Umbilical cord (tissue), 2 donors: ENCODE results near the gene BBS7. TPM values are rescaled to one million over a fixed set of nuclear protein-coding genes. Genes with fewer than 3 reads are reported as not detected.
A peak's percentile ranks its signal among the peaks of the same experiment; 100 is the strongest.

Experiments
- DNase-seq: peaks from one replicate; pipeline ENCODE4 v3.0.0-alpha.2; 2015; ENCODE audit warnings: low spot score
- total RNA-seq: library from RNA; depleted of rRNA; stranded (reverse); fragments of >200 nt; gene quantifications from one replicate; pipeline ENCODE4 v1.2.3, GENCODE V29; 2014; ENCODE audit warnings: low replicate concordance; ENCODE audit not compliant: insufficient read depth

BBS7 gene
- total RNA-seq, 1 donor from 2014 or later: 25.0 TPM

DNA sequence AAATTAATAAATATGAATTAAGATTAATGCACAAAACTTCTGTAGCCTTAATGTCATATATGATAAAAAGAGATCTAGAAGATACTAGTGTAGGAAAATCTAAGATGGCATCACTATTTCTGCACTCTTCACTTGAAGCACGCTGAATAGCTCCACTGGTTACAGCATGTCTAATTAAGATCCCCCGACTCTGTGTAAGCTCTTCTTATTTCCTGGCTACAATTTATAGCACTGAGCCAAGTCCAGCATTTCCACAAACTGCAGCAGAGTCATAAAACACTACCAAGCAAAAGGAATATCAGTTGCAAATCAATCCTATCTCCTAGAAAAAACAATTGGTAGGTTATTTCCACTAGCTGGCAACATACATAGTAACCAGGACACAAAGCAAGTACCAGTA lies 45.3 kb downstream of the BBS7 start:
- no peak for DNase-seq

DNA sequence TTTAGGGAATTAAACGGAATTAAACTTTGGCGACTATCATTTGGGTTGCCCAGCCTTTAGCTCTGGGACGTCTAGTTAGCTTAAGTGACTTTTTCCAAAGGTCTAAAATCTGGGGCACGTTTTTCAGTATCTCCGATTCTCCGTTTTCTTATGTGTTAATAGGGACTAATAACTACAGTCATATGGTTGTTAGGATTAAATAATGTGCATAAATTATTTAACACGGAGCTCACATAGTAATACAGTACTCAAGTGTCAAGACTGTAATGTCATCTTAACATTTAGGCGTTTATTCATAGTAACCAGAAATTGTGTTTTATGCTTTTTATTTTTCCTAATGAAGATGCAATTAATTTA lies 46.1 kb downstream of the BBS7 start:
- DNase-seq: no peak

GRCh38 chr4:121823505-121824170 lies 46.6 kb downstream of the BBS7 start, which contains the start of gene CCNA2:
TSS of gene CCNA2 (minus strand) at chr4:121823883. CDS start at chr4:121823628, 255 bp downstream.
- peak; percentile 98 for DNase-seq

DNA sequence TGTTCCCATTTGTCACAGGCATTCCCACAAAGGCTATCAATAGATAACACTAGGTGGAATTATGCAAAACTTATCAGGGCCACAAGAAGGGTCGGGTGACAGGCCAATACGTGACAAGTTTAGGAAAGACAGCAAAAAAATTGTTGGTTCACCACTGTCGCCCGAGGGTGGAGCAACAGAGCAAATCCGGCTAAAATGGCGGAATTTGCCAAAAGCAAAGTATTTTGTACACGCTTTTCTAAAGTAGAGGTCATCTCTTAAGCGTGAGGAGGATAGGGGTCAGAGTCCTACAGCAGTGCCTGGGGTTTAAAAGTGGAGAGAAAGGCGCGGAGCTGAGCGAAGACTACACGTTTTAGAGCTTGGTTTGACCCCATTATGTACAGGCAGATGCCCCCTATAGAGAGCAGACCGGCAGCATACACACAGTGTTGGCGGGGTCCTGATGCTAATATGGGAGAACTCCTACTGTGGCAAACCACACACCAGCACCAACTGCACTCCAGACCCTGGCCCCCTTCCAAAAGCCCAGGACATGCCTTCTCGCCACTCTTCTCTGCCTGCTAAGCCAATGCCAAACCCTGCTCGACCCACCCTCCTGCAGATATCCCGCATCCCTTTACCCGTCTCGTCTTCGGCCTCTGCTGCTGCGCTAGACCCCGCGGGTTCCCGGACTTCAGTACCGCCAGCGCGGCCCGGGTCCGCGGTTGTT lies 47.3 kb downstream of the BBS7 start:
- DNase-seq: peak; percentile 11

DNA sequence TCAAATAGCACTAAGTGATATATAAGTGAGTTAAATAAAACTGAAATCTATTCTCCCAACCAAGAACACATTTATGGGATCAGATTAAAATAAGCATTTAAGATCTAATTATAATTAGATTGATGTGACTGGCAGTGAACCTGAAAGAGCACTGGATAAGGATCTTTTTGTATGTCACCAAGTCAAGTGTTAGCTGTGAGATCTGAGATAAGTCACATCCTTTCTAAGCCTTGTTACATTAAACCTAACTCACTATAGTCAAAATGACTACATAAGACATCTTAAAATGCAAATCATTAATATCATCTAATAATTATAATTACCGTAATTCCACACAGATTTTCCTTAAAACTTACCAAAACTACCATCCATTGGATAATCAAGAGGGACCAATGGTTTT lies 48.2 kb downstream of the BBS7 start:
- no peak for DNase-seq

DNA sequence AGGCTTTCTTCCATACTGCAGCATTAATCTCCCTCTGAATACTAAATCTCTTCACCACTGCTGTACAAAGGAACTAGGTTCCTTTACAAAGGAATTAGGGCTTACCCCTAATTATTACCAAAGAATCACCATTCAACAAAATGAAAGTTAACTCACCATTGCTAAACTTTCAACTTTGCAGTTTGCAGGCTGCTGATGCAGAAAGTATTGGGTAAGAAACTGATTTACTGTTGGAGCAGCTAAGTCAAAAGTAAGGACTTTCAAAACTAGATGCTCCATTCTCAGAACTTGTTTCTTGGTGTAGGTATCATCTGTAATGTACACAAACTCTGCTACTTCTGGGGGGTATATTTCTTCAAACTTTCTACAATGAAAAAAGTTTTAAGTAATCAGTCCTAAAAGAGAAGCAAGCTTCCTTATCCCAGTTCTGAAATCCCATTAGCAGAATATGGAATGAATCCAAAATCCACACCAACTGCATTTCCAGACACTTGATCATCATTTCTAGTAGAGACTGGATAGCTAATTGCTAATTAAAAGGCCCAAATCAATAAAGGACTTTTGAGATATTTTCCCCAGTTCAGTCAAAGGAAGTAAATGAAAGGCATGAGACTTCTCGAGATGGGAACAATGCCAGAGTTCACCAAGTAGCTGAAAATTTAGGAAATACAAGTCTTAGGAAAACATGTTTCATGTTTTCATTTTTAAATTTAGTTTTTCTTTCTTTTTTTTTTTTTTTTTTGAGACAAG lies 50.9 kb downstream of the BBS7 start:
- no peak for DNase-seq

DNA sequence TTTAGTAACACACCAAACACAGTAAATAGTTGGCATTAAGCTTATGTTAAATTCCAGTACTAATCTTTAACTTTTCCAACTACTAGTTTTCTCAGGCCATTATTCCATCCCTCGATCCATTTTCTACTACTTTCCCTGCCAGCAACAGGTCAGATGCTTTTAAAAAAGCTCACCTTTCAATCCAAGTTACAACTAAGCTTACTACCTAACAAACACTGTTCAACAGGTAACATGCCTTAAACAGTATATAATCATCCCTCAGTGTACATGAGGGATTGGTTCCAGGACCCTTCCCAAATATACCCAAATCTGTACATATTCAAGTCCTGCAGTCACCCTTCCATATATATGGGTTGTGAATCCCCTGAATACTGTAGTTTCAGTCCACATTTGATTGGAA lies 52.1 kb downstream of the BBS7 start:
- DNase-seq: no peak

- DNase-seq: no peak
Measured at GRCh38 chr4:121817701-121818100, 52.6 kb downstream of the BBS7 start.

DNA sequence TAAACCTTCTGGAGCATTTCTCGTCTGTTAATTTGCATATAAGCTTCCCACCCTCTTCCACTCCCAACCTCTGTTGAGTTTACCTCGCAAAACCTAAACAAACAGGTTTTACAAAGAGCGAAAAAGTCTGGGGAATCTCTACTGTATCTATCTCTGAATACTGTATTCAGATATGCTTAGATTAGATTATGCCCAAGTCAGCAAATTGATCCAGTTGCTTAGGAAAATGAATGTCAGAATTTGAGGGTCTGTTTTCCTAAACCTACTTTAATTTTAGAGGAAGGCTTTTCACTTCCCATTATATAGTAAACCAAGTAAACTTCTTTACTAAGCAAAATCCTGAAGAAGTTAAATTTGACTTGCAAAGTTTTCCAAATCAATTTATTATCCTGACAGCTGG lies 53.3 kb downstream of the BBS7 start:
- DNase-seq: no peak

- DNase-seq: no peak
Measured at GRCh38 chr4:121814756-121815155, 55.5 kb downstream of the BBS7 start.

DNA sequence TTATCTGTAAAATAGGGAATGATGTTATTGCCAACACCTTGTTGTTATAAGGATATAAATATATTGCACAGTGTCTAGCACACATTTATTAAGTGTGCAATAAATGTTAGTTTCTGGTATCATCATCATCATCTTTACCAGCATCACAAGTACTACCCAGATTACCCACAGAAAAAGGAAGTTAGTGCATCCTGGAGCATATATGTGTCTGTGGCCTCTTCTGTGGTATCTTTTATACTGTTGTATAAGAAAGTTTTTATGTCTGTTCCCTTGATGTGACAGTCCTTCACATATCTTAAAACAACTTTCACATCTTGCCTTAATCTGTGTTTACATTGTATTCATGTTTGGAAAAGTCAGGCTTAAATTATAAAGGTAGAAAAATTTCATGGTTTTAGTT lies 59.2 kb downstream of the BBS7 start:
- DNase-seq: no peak

GRCh38 chr4:121806411-121806810 lies 63.9 kb downstream of the BBS7 start:
- no peak for DNase-seq

DNA sequence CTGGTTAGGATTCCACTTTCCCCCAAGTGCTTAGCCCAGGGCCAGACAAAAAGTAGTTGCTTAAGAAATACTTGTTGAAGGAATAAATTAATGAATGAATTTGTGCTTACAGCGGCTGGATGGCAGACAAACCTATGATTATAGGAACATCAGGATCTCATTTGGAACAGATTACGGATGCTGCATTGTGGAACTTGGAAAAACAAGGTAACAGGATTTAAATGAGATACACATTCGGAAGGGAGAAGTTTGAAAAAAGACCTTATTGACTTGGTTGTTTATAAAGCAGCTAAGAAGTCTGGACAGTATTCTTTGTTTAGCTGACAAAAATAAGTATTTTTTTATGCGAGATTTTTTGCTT lies 68.6 kb downstream of the BBS7 start:
- no peak for DNase-seq

- DNase-seq: peak; percentile 98
Measured at GRCh38 chr4:121800961-121801714, 69.1 kb downstream of the BBS7 start, which contains the start of gene EXOSC9. TSS of gene EXOSC9 (plus strand) at chr4:121801323. CDS start at chr4:121801425, 102 bp downstream.

- DNase-seq: no peak
Measured at GRCh38 chr4:121800638-121800960, 69.7 kb downstream of the BBS7 start.

DNA sequence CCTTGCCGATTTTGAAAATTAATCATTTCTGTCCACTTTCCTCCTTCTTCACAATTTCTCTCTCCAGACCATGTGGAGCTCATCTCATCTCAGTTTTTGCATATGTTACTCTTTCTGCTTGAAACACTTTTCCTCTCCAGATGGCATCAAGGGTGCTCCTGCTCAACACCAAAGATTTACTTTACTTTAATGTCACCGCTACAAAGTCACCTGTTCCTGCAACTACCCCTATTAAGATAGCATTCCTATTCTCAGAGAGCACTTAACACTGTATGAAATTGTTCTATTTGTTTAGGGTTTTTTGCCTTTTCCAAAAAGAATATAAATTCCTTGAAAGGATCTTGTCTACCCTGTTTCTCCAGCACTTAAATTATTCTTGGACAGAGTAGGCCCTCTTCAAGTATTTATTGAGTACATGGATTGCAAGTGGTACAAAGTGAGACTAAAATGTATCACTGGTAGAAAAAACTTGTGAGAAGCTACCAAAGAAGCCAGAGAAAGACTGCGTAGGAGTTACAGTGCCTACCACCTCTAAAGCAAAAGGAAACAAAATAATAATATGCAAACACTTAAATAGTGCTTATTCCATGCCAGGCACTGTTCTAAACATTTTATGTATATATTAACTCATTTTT lies 70.3 kb downstream of the BBS7 start:
- DNase-seq: no peak

GRCh38 chr4:121799208-121799823 lies 71.0 kb downstream of the BBS7 start:
- no peak for DNase-seq

- no peak for DNase-seq
Measured at GRCh38 chr4:121796283-121796682, 74.0 kb downstream of the BBS7 start.

DNA sequence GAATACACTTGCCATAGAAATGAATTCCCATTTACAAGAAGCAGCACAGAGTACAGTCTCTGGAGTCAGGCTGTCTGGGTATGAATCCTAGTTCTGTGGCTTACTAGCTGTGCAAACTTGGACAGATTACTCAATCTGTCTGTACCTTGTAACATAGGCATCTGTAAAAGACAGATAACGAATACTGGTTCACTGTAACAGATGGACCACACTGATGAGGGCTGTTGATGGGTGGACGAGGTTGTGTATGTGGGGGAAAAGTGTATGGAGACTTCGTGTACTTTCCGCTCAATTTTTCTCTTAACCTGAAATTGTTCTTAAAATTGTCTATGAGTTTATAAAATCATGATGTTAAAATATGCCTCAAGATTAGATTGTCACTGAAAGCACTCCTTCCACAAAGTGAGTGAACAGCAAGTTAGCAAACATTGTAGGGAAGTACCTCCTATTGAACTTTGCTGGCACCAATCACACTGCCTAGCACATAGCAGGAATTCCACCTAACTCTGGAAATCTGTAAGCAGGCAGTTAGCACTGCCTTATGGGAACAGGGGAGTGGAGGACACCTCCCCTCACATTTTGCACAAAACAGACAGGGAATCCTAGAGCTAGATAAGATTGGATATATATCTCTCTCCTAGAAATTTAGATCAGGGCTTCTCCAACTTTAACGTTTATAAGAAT lies 75.6 kb downstream of the BBS7 start:
- no peak for DNase-seq

GRCh38 chr4:121792966-121793365 lies 77.3 kb downstream of the BBS7 start:
- no peak for DNase-seq

DNA sequence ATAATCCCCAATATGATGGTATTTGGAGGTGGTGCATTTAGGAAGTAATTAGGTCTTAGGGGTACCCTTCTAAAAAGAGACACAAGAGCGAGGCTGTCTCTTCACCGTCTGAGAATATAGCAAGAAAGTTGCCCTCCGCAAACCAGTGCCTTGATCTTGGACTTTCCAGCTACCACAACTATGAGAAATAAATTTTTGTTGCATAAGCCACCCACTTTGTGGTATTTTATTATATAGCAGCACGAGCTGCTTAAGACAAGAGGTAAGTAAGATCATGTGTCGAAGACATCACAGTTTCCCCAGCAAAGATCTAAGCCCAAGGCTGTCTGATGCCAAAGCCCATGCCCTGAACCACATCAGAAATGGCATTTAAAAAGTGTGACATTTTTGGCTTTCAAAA lies 78.8 kb downstream of the BBS7 start:
- no peak for DNase-seq
